ENCODE measurements around the gene OR6N2.

Gene OR6N2

GRCh38 chr1:158771950-158772866 is 8.8 kb downstream of the OR6N2 start, which contains the start of gene OR6N1:
OR6N1 (minus strand) TSS chr1:158772195; CDS start chr1:158766682, 5,513 bp downstream.
- Histone ChIP-seq H3K4me2 (no peak within 1 kb of the TSS), H3K27ac (no peak within 1 kb of the TSS), H3K9ac (no peak within 1 kb of the TSS), H3K4me1 (no peaks in the 10 kb centered on the region), H4K20me1 (no peaks in the 10 kb centered on the region), H3K9me3 (no peaks in the 10 kb centered on the region), H3K4me3 (no peak within 1 kb of the TSS), H3K27me3 (no peaks in the 10 kb centered on the region), H3K36me3 (no peaks in the 10 kb centered on the region)
- no peak for TF ChIP-seq Cebpa-rat (IDR thresholded peaks at IDR 0.05)

DNA sequence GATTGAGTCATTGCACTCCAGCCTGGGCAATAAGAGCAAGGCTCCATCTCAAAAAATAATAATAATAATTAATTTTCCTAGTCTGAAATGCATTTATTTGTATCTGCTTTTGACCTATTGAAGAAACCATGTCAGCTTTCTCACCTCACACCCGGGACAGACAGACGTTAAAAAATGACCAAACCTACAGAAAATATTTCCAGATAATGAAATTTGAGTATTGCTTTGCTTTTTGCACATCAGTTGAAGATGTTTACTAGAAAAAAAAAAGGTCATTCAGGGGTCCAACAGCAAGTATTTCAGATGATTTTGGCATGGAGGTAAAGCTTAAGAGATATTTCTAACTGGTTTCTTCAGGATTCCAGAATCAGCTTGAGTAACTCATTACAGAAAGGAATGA is 26.6 kb downstream of the OR6N2 start, which contains the start of gene OR6K6:
TSS of gene OR6K6 (plus strand) at position 301 of the 400 bp plus-strand sequence. CDS start 168 bp downstream, outside the sequence.
- no peaks in the 10 kb centered on the region for H3K27me3 ChIP-seq
- H3K4me3 ChIP-seq = no peak within 1 kb of the TSS
- TF ChIP-seq Cebpa-rat (IDR thresholded peaks at IDR 0.05) = no peak
- no peak within 1 kb of the TSS for H3K27ac ChIP-seq
- no peak within 1 kb of the TSS for H3K9ac ChIP-seq
- H3K4me2 ChIP-seq = no peak within 1 kb of the TSS
- H4K20me1 ChIP-seq = no peaks in the 10 kb centered on the region
- H3K9me3 ChIP-seq = no peaks in the 10 kb centered on the region
- no peaks in the 10 kb centered on the region for H3K4me1 ChIP-seq
- H3K36me3 ChIP-seq = no peaks in the 10 kb centered on the region

GRCh38 chr1:158752155-158752712 is 28.8 kb downstream of the OR6N2 start:
- Histone ChIP-seq H3K4me1 (no peaks in the 10 kb centered on the region), H3K9ac (no peak overlapping the region), H3K27ac (no peak overlapping the region), H3K9me3 (no peaks in the 10 kb centered on the region), H4K20me1 (no peaks in the 10 kb centered on the region), H3K27me3 (no peaks in the 10 kb centered on the region), H3K4me3 (no peak overlapping the region), H3K4me2 (no peak overlapping the region), H3K36me3 (no peaks in the 10 kb centered on the region)
- TF ChIP-seq Cebpa-rat (IDR thresholded peaks at IDR 0.05) = no peak

DNA sequence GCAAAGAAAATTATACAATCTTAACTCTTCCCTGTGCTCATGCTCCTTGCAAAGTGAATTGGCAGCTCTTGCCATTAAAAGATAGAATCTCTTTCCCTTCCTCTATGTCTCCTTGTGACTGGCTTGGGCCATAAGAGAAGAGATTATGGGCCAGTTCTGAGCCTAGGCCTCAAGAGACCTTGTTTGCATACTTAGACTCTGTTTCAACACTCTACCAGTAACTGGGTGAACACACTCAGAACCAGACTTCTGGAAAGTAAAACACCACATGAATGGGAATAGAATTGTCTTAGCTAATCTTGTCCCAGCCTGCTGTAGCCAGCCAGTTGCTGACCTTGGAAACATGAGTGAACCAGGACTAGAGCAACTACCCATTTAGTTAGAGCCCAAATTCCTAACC is 45.2 kb downstream of the OR6N2 start:
- Histone ChIP-seq H3K4me2 (no peak overlapping the region), H4K20me1 (no peaks in the 10 kb centered on the region), H3K27ac (no peak overlapping the region), H3K36me3 (no peaks in the 10 kb centered on the region), H3K4me1 (no peaks in the 10 kb centered on the region), H3K9me3 (no peaks in the 10 kb centered on the region), H3K27me3 (no peaks in the 10 kb centered on the region), H3K9ac (no peak overlapping the region), H3K4me3 (no peak overlapping the region)
- TF ChIP-seq Cebpa-rat (IDR thresholded peaks at IDR 0.05) = no peak

DNA sequence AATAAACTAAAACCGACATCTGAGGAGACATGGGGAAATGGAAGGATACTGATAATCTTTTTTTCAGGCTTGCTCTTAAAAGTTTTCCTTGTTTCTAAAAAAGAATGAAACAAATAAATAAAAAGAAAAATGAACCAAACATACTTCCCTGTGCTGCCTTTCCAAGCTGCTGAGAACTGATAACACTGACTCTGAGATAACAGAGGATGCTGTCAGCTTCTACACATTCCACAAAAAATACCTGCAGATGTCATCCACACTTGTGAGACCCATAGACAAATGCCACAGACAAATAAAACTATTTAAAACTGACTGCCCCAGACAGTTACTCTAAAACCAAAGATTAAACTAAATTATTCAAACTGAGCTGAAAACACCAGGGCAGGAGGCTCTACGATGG is 48.5 kb downstream of the OR6N2 start:
- no peaks in the 10 kb centered on the region for H4K20me1 ChIP-seq
- no peak overlapping the region for H3K27ac ChIP-seq
- H3K4me2 ChIP-seq = no peak overlapping the region

DNA sequence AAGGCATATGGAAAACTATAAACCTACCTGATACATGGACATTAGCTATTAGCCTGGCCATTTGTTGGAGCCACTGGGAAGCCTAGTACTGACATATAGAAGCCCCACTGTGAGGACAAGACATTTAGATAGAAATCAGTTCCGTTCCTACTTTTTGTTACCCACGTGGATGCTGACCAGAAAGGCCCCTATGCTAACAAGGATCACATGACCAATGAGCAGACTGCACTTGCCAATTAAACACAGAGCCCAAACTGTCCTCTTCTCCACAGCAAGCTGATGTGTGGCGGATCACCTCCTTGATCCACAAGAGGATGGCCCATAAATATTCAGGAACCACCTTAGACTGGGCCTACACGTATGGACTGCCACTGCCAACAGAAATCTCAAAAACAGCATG is 49.3 kb downstream of the OR6N2 start:
- H3K4me3 ChIP-seq = no peak overlapping the region
- H3K9ac ChIP-seq = no peak overlapping the region
- no peaks in the 10 kb centered on the region for H3K27me3 ChIP-seq
- H3K27ac ChIP-seq = no peak overlapping the region
- no peaks in the 10 kb centered on the region for H3K9me3 ChIP-seq
- TF ChIP-seq Cebpa-rat (IDR thresholded peaks at IDR 0.05) = no peak
- H3K4me2 ChIP-seq = no peak overlapping the region
- H3K4me1 ChIP-seq = no peaks in the 10 kb centered on the region
- H4K20me1 ChIP-seq = no peaks in the 10 kb centered on the region
- no peaks in the 10 kb centered on the region for H3K36me3 ChIP-seq

More for the DNA sequence above, 48.5 kb downstream of the OR6N2 start:
- Histone ChIP-seq H3K27me3 (no peaks in the 10 kb centered on the region), H3K9me3 (no peaks in the 10 kb centered on the region), H3K4me1 (no peaks in the 10 kb centered on the region), H3K4me3 (no peak overlapping the region), H3K36me3 (no peaks in the 10 kb centered on the region), H3K9ac (no peak overlapping the region)
- no peak for TF ChIP-seq Cebpa-rat (IDR thresholded peaks at IDR 0.05)

GRCh38 chr1:158730453-158730852 is 50.6 kb downstream of the OR6N2 start:
- Histone ChIP-seq H3K9me3 (no peaks in the 10 kb centered on the region), H3K4me3 (no peak overlapping the region), H3K36me3 (no peaks in the 10 kb centered on the region), H3K9ac (no peak overlapping the region), H3K27ac (no peak overlapping the region), H3K27me3 (no peaks in the 10 kb centered on the region), H3K4me2 (no peak overlapping the region), H3K4me1 (no peaks in the 10 kb centered on the region), H4K20me1 (no peaks in the 10 kb centered on the region)
- no peak for TF ChIP-seq Cebpa-rat (IDR thresholded peaks at IDR 0.05)

- no peaks in the 10 kb centered on the region for H4K20me1 ChIP-seq
- no peaks in the 10 kb centered on the region for H3K27me3 ChIP-seq
- TF ChIP-seq Cebpa-rat (IDR thresholded peaks at IDR 0.05) = no peak
- no peak overlapping the region for H3K27ac ChIP-seq
- H3K36me3 ChIP-seq = no peaks in the 10 kb centered on the region
- H3K4me3 ChIP-seq = no peak overlapping the region
- no peak overlapping the region for H3K9ac ChIP-seq
- H3K4me1 ChIP-seq = no peaks in the 10 kb centered on the region
- H3K4me2 ChIP-seq = no peak overlapping the region
- H3K9me3 ChIP-seq = no peaks in the 10 kb centered on the region
These were observed 52.3 kb downstream of the OR6N2 start for GRCh38 chr1:158728510-158729225.

- TF ChIP-seq Cebpa-rat (IDR thresholded peaks at IDR 0.05) = no peak
- Histone ChIP-seq H3K9me3 (no peaks in the 10 kb centered on the region), H3K9ac (no peak overlapping the region), H3K4me1 (no peaks in the 10 kb centered on the region), H3K36me3 (no peaks in the 10 kb centered on the region), H4K20me1 (no peaks in the 10 kb centered on the region), H3K4me3 (no peak overlapping the region), H3K27me3 (no peaks in the 10 kb centered on the region), H3K4me2 (no peak overlapping the region), H3K27ac (no peak overlapping the region)
These were observed 56.6 kb downstream of the OR6N2 start for GRCh38 chr1:158724442-158724841.
